ENCODE results near the gene POU3F2.

Gene POU3F2

GRCh38 chr6:98823428-98824161 is 10.8 kb upstream of the POU3F2 start:
- no peak overlapping the region for H3K4me3 ChIP-seq (ENCODE audit: low read depth, low read length)
- TF ChIP-seq, protein P1, sequence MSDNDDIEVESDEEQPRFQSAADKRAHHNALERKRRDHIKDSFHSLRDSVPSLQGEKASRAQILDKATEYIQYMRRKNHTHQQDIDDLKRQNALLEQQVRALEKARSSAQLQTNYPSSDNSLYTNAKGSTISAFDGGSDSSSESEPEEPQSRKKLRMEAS (IDR thresholded peaks at IDR 0.05; ENCODE audit: low read depth, low read length) = no peak
- TF ChIP-seq POLR2A (IDR thresholded peaks at IDR 0.05; ENCODE audit: extremely low read depth, insufficient read length) (no peak), CTCF (IDR thresholded peaks at IDR 0.05; ENCODE audit: low read depth, low read length) (no peak), MYC (IDR thresholded peaks at IDR 0.05; ENCODE audit: low read depth, low read length) (no peak)
- no peak for DNase-seq (ENCODE audit: low read depth)

DNA sequence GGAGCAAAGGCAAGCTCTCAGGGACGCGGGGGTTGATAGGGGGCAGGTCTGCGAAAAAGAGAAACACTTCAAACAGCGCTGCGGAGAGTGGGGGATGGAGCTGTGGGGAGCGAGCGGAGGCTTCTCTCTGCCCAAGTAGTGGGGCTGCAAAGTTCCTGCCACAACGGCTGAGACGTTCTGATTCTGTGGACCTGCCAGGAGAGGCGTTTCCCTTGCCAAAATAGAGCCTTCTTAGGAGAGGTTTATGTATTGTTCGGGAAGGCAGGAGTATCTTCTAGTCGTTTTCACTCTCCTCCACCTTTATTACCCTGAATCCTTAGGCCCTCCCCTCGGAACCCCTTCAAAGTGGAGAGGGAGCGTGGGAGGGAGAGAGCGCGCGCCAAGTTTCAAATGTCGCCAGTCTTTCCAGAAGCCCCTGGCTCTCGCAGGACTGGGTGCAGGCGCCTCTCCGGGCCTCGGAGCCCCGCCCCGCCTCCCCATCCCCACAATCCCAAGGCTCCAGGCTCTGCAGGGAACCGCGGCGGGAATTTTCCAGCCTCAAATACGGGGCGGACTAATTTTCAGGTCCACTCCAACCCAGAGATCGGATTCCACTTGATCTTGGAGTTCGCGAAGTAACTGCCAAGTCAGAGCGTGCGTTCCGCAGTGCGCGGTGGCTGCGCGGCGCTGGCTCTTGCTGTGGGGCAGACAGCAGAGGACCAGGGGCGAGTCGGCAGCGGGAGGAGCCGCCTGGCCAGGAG is 10.0 kb upstream of the POU3F2 start:
- DNase-seq (ENCODE audit: low read depth) = no peak

DNA sequence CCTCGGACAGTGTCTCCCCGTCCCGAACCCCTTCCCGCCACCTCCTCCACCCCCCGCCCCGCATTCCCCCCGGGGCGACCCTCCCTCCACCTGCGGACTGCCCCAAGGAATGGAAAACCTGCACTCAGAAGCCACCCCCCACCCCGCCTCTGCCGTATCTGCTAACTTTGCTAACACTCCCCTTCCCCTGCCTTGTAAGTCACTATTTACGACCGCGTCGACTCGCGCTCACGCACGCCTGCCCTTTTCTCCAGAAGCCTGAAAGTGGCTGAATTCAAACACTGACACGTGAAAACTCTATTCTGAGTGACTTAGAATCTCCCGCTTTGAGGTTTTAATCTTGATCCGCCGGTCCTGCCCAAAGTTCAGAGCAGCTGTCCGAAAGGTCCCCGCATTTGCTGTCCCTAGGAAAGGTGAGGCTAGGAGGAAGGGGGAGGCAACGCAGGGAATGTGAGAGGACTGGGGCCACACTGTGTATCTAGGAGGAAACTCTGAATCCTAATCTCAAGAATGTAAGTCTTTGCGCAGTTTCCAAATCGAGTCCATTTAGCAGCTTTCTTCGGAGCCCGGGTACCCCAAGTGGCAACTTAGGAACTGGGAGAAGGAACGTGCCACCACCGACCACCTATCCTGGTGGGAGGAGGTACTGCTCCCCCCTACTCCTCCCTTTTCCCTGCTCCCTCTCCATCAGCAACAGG is 9.3 kb upstream of the POU3F2 start:
- no peak for TF ChIP-seq MYC (IDR thresholded peaks at IDR 0.05; ENCODE audit: low read depth, low read length)
- TF ChIP-seq, protein P1 (IDR thresholded peaks at IDR 0.05; ENCODE audit: low read depth, low read length) = no peak
- TF ChIP-seq POLR2A (IDR thresholded peaks at IDR 0.05; ENCODE audit: extremely low read depth, insufficient read length) = no peak
- TF ChIP-seq CTCF (IDR thresholded peaks at IDR 0.05; ENCODE audit: low read depth, low read length) = no peak

More for the DNA sequence above, 10.0 kb upstream of the POU3F2 start:
- TF ChIP-seq, protein P1 (IDR thresholded peaks at IDR 0.05; ENCODE audit: low read depth, low read length) = no peak
- no peak for TF ChIP-seq POLR2A (IDR thresholded peaks at IDR 0.05; ENCODE audit: extremely low read depth, insufficient read length)
- no peak for TF ChIP-seq MYC (IDR thresholded peaks at IDR 0.05; ENCODE audit: low read depth, low read length)
- no peak for TF ChIP-seq CTCF (IDR thresholded peaks at IDR 0.05; ENCODE audit: low read depth, low read length)
- H3K4me3 ChIP-seq (ENCODE audit: low read depth, low read length) = no peak overlapping the region

GRCh38 chr6:98825600-98826230 is 8.7 kb upstream of the POU3F2 start:
- DNase-seq (ENCODE audit: low read depth) = no peak
- TF ChIP-seq POLR2A (IDR thresholded peaks at IDR 0.05; ENCODE audit: extremely low read depth, insufficient read length) = no peak
- TF ChIP-seq CTCF (IDR thresholded peaks at IDR 0.05; ENCODE audit: low read depth, low read length) = no peak
- TF ChIP-seq MYC (IDR thresholded peaks at IDR 0.05; ENCODE audit: low read depth, low read length) = no peak
- no peak overlapping the region for H3K4me3 ChIP-seq (ENCODE audit: low read depth, low read length)

More for the DNA sequence above, 9.3 kb upstream of the POU3F2 start:
- DNase-seq (ENCODE audit: low read depth) = no peak
- no peak overlapping the region for H3K4me3 ChIP-seq (ENCODE audit: low read depth, low read length)

DNA sequence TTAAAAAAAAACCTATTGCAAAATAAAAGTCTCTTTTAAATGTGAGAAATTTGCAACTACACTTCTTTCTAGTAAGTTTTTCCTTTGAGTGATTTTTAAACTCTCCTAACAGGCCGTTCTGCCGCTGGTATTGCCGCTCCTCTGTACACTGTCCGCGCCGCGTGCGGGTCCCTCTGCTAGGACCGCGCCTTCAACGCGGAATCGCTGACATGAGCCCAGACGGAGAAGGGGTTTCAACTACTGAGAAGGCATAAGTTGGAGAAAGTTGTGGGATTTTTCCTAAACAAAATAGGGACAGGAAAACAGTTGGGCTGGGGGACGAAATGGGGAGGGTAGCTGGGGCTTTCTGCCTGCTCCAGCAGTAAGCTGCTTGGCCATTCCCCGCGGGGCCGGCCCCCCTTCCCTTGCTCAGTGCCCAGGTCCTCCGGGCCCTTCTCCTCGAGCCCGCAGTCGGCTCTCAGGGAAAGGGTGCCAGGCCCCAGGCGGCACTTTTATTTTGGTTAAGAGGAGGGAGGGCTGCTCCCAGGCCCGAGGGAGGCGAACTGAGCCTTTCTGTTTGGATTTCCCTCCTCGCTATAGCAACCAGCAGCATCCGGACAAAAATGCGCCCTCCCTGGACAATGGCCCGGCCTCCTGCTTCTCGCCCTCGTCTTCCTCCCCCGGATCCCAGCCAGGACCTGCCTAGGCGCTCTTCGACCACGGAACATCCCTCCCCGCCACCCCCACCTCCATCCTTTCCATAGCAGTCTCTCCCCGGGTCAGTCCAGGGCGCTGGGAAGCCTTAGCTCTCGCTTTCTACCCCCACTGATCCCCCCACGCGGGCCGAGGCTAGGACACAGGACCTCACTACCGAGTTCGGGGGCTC is 6.8 kb upstream of the POU3F2 start:
- DNase-seq (ENCODE audit: low read depth) = no peak
- H3K4me3 ChIP-seq (ENCODE audit: low read depth, low read length) = no peak overlapping the region
- TF ChIP-seq, protein P1 (IDR thresholded peaks at IDR 0.05; ENCODE audit: low read depth, low read length) = no peak
- TF ChIP-seq POLR2A (IDR thresholded peaks at IDR 0.05; ENCODE audit: extremely low read depth, insufficient read length) (no peak), CTCF (IDR thresholded peaks at IDR 0.05; ENCODE audit: low read depth, low read length) (no peak), MYC (IDR thresholded peaks at IDR 0.05; ENCODE audit: low read depth, low read length) (no peak)

Measured in NB4 (cell line).